Measurements from ENCODE around the gene OPN3.

Gene OPN3

DNA sequence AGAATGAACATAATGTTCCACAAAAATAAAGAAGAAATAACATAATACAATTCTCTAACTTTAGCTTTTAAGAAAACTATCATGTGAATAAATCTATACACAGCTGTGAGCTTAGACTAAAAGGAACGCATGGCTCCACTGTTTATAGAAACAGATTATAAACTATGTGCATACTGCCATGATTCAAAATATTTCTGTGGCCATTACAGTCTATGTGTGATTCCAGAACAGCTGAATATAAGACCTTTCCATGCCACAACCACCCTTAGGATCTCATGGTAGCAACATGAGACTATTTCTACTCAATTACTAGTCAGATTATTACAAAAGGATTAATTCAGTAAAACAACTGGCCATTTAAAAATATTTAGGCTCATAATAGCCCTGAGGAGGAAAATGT lies 3.9 kb downstream of the OPN3 start:
- in situ Hi-C loops (cut with MboI; ENCODE audit: low pct_unique_long_range_greater_than_20kb, low sequenced_read_pairs, unreplicated experiment): loop anchor here (10.0 kb wide), 1 partner anchor 199 kb away; no protein-coding TSS in a partner anchor
- DNase-seq (ENCODE audit: low spot score): no peak
- TF ChIP-seq, protein P1, sequence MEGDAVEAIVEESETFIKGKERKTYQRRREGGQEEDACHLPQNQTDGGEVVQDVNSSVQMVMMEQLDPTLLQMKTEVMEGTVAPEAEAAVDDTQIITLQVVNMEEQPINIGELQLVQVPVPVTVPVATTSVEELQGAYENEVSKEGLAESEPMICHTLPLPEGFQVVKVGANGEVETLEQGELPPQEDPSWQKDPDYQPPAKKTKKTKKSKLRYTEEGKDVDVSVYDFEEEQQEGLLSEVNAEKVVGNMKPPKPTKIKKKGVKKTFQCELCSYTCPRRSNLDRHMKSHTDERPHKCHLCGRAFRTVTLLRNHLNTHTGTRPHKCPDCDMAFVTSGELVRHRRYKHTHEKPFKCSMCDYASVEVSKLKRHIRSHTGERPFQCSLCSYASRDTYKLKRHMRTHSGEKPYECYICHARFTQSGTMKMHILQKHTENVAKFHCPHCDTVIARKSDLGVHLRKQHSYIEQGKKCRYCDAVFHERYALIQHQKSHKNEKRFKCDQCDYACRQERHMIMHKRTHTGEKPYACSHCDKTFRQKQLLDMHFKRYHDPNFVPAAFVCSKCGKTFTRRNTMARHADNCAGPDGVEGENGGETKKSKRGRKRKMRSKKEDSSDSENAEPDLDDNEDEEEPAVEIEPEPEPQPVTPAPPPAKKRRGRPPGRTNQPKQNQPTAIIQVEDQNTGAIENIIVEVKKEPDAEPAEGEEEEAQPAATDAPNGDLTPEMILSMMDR (IDR thresholded peaks at IDR 0.05; ENCODE audit: extremely low read depth, insufficient read depth, missing control alignments): no peak

DNA sequence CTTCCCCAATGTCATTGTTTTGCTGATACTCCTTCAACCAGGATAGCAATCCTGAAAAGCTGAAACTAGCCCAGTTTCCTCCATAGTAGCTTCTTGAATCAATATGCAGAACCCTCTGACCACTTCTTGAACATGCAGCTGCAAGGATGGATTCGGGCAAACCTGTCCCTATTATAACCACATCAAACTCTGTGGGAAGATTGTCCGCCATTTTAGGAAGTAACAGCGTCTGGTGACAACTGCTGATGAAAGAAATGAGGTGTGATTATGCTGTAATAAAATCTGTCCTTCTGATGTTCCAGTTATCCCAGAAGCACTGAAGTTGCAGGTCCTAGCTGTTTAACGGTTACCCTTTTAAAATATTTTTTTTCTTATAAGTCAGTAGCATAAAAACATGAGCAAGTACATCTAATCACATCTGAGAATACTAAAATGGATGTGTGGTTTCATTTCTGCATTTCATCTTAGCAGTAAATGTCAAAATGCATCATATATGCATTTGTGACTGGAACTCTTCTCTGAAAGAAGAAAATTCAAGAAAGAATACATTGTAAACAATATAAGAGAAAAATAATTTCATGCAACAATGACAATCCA lies 4.5 kb downstream of the OPN3 start:
- in situ Hi-C loops (cut with MboI; ENCODE audit: low pct_unique_long_range_greater_than_20kb, low sequenced_read_pairs, unreplicated experiment): loop anchor here (10.0 kb wide), 1 partner anchor 199 kb away; no protein-coding TSS in a partner anchor
- DNase-seq (ENCODE audit: low spot score): no peak
- TF ChIP-seq, protein P1 (IDR thresholded peaks at IDR 0.05; ENCODE audit: extremely low read depth, insufficient read depth, missing control alignments): no peak

DNA sequence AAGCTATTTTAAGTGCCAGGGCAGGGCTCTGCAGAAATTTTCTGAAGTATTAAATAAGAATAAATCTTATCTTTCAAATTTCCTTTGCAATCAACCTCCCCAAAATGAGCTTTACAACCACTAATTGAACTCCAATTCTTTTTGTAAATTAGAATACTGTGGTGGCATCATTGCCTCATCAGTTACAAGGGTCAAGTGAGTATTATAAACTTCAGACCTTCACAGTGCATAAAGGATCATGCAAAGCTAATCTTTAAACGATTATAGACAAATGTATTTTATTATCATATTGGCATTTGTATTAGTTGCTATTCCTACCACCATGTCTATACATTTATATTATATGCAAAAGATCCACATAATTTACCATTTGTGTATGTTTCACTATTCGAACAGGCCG lies 7.2 kb downstream of the OPN3 start:
- in situ Hi-C loops (cut with MboI; ENCODE audit: low pct_unique_long_range_greater_than_20kb, low sequenced_read_pairs, unreplicated experiment): loop anchor here (10.0 kb wide), 1 partner anchor 202 kb away; no protein-coding TSS in a partner anchor
- TF ChIP-seq, protein P1 (IDR thresholded peaks at IDR 0.05; ENCODE audit: extremely low read depth, insufficient read depth, missing control alignments): no peak
- DNase-seq (ENCODE audit: low spot score): no peak

DNA sequence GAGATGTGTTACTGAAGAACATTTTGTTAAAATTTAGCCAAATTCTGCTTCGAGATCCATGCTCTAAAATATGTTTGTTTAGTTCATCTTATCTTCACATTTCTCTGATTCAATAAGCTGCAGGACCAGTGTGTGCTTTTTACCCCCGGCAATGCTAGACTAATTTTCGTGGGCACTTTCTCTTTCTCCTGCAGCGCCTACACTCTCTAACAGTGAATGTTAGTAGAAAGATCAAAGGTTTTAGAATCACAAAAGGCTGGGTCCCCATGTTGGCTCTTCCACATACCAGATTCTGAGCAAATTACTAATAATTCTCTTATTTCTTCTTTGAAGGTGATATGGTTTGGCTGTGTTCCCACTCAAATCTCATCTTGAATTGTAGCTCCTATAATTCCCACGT lies 8.5 kb downstream of the OPN3 start:
- no peak for DNase-seq (ENCODE audit: low spot score)
- TF ChIP-seq, protein P1 (IDR thresholded peaks at IDR 0.05; ENCODE audit: extremely low read depth, insufficient read depth, missing control alignments): no peak
- in situ Hi-C loops (cut with MboI; ENCODE audit: low pct_unique_long_range_greater_than_20kb, low sequenced_read_pairs, unreplicated experiment): loop anchor here (10.0 kb wide), 1 partner anchor 203 kb away; no protein-coding TSS in a partner anchor

DNA sequence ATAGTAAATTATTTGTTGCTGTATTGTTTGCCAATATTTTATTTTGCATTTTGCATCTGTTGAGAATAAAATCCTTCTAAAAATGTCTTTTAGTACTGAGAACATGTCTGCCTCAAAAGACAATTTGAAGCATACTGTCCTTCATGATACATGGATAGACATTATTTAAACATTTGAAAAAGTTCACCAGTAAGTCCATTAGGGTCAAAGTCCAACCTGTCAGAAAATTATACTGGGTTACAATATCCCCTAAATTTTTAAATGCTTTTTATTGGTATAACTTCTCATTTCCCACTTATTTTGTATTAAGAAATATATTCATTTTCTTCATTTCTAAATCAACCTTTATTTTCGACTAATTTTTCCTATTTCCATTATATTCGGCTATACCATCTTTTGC lies 9.3 kb downstream of the OPN3 start:
- DNase-seq (ENCODE audit: low spot score): no peak
- TF ChIP-seq, protein P1 (IDR thresholded peaks at IDR 0.05; ENCODE audit: extremely low read depth, insufficient read depth, missing control alignments): no peak
- in situ Hi-C loops (cut with MboI; ENCODE audit: low pct_unique_long_range_greater_than_20kb, low sequenced_read_pairs, unreplicated experiment): loop anchor here (10.0 kb wide), 1 partner anchor 204 kb away; no protein-coding TSS in a partner anchor

DNA sequence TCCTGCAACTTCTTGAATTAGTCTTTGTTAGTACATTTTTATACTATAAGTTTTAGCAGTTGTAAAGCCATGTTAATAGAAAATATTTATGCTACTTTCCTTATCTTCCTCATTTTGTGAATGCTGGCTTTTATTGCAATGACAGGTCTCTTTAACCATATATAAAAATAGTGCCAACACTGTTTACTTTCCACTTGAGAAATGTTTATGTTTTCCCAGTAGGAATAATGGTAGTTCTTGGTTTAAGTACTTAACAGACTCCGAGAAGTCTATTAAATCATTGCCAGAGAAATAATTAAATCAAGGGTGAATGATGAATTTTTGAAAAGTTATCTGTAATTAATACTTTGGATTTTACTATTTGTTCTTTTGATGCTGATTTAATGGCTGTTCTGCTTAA lies 9.7 kb downstream of the OPN3 start:
- DNase-seq (ENCODE audit: low spot score): no peak
- TF ChIP-seq, protein P1 (IDR thresholded peaks at IDR 0.05; ENCODE audit: extremely low read depth, insufficient read depth, missing control alignments): no peak
- in situ Hi-C loops (cut with MboI; ENCODE audit: low pct_unique_long_range_greater_than_20kb, low sequenced_read_pairs, unreplicated experiment): loop anchor here (10.0 kb wide), 1 partner anchor 204 kb away; no protein-coding TSS in a partner anchor

All from GM13977 (cell line).